ENCODE data around the gene AGBL1.

Gene AGBL1

DNA sequence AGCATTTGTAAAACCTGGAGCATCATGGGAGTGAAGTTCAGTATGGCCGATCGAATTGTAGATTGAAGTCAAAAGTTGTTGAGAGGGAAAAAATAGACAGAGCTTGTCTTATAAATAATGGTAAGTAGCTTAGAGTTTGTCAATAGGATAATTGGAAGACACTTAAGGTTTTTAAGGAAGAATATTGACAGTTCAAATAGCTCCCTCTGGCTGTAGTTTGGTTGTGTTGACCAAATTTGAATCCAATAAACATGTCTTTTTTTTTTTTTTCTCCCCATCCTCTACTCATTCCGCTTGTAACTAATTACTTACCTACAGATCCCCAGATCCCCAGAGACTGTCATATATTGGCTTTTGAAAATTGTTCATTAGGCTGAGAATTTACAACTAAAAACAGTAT lies 677.0 kb downstream of the AGBL1 start:
- DNase-seq, result no peak

DNA sequence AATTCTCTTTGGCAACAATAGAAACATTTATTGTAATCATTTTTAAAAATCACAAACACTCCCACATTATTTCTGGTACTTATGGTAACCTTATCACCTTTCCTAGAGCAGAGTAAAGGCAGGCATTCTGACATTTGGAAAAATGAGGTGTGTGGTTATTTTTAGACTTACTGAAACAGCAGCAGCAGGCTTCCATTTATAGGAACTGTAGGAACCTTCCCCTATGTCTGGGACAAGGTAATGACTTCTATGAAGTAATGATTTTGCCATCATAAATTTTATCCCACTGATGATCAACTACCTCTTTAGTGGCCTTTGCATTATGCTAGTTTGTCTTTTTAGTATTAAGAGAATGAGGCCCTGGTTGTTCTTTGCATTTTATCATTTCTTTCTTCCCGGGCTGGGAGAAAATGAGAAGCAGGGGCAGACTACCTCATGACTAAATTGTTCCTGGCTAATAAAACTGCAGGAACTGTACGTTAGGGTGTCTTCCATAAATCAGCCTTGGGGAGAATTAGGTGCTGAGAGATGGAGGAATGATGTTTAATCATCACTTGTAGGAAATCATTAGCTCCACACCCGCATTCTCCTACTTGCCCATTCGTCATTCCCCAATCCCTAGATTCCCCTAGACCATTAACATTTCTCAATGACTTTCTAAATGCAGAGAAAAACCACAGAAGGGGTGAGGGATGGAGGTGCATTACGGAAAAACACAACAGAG lies 680.3 kb downstream of the AGBL1 start:
- no peak for DNase-seq

DNA sequence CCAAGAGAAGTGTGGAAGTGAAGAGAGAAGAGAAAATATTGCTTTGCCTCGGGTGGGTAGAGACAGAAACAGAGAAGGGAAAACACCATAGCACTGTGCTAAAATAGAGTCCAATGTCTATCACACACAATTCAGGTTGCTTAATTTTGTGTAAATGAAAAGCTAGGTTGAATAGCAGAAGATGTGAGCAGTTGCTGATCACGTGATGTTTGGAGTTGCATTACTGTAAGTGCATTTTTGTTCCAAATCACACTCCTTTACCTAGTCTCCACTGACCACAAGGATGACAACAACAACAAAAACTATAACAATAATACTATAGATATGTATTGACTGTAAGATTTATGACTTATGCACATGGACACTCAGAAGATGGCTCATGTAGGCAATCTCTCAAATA lies 683.2 kb downstream of the AGBL1 start:
- no peak for DNase-seq

DNA sequence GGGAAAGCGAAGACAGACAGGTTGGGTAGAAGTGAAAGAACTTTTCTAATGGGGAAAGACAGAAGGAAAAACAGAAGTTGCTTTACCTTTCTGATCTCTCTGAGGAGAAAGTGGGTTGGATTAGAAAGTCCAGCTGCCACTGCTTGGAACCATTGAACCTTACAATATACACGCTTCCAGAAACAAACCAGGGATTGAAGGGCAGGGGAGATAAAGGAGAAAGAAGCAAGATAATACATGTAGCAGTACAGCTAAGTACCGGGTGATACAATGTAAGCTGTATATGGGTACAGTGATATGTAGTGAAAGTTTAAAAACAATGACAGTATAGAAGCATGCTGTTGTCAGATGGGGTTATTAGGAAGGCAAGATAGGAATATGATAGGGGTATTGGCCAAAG lies 684.4 kb downstream of the AGBL1 start:
- DNase-seq, result no peak

DNA sequence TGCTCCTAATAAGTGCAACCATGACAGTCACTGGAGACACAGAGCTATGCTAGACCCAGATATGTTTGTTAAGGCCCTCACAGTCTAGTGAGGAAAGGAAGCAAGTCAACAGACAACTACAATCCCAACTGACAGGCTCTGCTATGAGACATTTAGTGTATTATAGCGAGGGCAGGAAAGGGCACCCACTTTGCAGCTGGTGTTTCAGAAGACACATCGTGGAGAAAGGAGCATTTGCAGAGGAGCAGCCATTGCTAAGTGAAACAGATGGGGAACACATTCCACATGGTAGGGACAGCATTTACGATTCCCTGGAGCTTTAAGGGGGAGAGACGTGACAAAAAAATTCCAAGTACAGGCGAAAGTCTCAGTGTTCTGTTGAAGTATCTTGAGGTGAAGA lies 685.6 kb downstream of the AGBL1 start:
- DNase-seq, result no peak

DNA sequence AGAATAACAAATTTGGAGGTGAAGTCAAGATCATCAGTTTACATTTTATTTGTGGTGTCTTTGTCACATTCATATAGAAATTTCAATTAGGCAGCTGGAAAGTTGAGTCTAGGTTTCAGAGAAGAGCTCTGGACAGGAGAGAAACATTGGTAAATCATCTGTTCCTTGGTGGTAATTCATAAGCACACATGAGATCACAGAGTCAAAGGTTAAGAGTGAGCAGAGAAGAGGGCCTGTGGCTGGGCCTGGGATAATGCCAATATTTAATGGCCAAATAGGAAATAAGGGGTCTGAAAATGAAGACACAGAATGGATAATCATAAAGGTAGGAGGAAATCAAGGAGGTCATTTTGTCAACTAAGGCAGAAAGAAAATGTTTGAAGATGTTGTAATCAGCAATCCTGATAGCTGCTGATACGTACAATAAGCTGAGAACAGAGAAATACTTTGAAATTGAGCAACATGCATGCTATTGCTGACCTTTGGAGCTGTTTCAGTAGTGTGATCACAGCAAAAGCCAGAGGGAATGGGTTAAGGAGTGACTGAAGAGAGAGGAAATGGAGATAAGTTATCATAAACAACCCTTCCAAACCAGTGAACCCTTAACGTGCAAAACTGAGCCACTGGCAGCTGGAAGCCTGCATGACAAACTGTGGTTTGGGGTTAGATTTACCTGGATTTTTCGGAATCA lies 692.8 kb downstream of the AGBL1 start:
- DNase-seq, result no peak

DNA sequence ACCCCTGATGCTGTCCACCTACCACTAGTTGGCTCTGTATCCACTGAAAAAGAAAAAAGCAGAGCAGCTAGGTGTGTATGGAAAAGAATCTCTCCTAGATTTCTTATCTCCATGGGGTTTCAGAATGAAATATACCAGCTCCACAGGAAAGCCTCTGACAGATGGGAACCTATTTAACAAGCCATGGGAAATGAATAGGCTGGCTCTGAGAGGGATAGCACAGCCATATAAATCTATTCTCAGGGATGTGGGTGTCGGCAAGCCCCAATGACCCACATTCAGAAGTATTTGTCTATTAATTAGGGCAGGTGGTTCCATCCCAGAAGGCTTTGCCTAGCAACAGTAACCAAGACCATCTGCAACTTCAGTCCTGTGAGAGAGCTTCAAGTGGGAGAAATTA lies 694.1 kb downstream of the AGBL1 start:
- DNase-seq, result no peak

DNA sequence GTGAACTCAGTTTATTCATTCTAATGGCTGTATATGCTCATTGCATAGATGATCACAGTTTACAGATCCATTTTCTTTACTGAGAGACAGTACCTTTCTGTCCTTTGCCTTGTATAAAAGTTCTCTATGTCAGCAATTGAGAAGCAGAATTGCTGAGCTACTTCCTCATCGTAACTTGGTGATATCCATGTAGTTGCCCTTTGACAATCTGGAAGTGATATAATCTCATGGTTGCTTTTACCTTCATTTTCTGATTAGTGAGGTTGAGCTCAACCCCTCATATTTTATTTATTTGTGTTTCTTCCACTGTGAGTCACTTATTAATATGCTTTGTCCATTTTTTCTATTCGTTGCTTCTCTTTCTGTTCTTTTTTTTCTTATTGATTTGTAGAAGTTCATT lies 696.5 kb downstream of the AGBL1 start:
- DNase-seq, result no peak

DNA sequence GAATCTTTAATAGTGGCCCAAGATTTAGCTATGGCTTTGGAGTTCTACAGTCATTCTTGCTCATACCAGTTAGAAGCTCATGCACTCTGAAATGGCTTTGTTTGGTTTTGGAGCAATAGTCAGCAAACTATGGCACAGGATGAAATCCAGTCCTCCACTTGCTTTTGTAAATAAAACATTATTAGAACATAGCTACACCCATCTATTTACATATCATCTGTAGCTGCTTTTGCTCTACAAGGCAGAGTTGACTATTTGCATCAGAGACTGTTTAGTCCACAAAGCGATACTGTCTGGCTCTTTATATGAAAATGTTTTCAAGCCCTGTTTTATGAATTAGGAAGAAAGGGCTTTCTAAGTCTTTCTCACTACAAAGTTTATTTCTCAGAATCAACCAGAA lies 716.9 kb downstream of the AGBL1 start:
- no peak for DNase-seq

DNA sequence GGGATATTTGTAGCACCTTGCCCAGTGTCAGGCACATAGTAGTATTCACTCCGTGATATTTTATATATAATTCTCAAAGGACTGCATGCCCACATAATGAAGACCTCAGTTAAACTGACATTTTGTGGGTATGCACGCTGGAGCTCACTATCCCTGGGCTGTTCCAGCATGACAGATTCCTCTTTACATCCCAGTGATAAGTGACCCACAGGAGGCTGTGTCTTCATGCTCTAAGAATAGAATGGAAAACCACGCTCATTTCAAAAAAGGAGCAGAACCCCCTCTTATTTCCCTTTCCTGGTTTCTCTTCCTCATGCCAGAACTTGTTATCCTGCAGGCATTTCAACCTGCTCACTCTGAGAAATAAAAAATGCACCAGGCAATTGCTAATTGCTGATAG lies 717.5 kb downstream of the AGBL1 start:
- no peak for DNase-seq

DNA sequence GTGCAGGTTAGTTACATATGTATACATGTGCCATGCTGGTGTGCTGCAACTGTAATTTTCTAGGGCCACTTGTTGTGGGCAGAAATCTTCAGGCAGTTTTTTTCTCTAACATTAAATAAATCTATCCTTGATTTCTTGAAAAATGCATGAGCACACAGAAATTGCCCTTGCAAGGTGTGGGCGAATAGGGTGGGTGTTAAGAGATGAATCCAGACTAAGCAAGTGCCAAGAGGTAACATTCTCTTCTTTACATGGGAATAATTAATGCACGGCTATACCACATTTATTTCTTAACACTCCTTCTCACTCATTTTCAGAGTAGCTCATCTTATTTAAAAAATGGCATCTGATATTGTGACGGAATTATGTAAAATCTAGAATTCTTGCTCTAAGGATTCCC lies 719.6 kb downstream of the AGBL1 start:
- no peak for DNase-seq

DNA sequence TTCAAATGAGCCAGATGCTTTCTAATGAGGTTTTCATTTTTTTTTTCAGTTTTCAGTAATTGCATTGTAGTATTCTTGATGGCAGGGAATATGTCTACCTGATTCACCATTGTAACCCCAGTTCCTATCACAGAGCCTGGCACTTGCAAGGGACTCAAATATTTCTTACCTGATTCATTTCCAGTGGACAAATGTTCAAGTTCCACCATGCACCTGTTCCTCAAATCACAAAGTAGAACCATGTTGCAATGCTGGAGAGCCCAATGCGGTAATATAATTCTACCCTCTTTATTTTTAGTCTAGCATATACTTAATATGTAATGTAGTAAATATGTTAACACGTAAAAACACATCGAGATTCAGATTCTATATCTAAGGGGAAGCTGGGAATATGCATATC lies 722.6 kb downstream of the AGBL1 start:
- DNase-seq, result no peak

DNA sequence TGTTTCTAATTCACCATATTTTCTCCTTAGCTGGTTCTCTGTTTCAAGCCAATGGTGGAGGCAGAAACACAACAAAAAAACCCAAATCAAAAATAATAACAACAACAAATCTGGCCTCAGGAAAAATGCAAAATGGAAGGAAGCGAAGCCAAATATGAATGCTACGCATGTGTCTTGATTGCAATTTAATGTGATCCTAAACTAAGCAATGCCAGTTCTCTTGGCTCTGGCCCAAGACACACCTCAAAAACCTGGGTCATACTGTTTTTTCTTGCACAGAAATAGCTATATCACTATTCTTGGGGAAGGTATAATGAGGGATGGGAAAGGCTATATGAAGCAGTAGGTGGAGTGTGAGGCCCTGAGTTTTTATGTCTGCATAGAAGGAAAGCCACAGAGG lies 724.7 kb downstream of the AGBL1 start:
- DNase-seq, result no peak

DNA sequence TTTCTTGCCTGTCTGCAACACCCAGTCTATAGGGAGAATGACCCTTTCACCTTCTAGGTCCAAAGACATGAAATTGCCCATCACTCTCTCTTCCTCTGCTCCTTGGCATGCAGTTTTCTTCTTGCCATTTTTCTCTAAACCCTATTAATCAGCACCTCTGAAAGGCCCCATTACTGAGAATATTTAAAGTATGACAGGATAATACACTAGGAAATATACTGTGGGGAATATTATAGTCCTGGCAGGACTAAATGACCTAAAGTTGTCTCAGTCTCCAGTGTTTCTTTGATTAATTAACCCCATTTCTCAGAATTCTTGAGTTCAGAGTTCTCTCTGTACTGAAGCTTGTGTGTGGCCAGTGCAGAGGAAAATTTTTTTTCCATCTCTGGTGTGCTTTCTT lies 730.7 kb downstream of the AGBL1 start:
- no peak for DNase-seq

DNA sequence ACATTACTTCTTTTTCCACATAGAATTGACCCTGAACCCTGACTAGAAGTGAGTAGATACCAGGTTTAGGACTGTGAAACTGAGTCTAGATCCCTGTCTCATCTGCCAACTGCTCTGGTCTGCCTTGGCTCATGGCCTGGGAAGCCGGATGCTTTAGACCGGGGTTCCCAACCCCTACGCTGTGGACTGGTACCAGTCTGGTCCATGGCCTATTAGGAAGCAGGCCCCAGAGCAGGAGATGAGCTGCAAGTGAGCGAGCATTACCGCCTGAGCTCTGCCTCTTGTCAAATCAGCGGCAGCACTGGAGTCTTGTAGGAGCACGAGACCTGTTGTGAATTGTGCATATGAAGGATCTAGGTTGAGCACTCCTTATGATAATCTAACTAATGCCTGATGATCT lies 734.2 kb downstream of the AGBL1 start:
- no peak for DNase-seq

DNA sequence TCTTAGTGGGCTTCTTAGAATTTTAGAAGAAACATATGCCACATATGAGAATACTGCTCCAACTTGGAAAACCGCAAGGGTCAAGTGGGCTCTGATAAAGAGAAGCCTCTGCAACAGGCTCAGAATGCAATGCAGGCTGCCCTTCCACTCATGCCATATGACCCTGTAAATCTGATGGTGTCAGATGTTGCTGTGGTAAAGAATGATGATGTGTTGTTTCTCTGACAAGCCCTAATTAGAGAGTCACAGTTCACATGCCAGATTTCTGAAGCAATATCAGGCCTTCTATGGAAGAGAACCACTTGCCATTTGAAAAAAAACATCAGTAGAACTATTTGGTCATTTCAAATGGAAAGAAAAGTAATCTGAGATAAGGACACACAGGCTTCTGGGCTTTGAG lies 749.6 kb downstream of the AGBL1 start:
- no peak for DNase-seq

DNA sequence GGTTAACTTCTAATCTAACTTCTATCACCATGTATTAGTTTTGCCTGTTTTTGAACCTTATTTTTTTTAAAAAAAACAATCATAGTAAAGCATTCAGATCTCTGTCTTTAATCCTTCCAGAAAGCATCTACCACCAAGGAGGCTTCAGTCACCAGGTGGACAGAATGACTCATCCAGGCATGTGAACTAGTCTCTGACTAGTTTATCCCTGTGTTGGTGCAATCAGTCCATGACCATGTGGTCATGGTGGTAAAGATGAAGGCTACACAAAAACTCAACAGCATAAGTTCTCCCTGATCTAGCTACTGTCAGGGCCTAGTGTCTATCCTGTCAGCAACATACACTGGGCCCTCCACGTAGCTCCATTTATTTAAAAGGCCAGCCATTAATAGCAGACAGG lies 750.6 kb downstream of the AGBL1 start:
- no peak for DNase-seq

DNA sequence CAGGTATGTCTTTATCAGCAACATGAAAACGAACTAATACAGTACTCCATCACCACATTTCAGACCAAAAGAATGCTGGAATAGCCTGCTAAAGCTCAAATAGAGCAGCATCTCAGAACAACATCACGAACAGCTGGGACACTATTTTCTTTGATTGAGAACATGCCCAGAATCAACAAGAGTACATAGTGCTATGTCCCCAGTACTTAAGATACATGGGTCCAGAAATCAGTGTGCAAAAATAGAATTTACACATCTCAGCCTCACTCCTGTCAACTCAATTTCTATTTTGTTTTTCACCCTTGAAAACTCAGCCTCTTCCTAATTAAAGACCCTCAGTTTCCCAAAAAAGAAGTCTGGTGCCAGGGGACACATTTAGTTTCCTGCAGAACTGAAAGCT lies 753.9 kb downstream of the AGBL1 start:
- no peak for DNase-seq

DNA sequence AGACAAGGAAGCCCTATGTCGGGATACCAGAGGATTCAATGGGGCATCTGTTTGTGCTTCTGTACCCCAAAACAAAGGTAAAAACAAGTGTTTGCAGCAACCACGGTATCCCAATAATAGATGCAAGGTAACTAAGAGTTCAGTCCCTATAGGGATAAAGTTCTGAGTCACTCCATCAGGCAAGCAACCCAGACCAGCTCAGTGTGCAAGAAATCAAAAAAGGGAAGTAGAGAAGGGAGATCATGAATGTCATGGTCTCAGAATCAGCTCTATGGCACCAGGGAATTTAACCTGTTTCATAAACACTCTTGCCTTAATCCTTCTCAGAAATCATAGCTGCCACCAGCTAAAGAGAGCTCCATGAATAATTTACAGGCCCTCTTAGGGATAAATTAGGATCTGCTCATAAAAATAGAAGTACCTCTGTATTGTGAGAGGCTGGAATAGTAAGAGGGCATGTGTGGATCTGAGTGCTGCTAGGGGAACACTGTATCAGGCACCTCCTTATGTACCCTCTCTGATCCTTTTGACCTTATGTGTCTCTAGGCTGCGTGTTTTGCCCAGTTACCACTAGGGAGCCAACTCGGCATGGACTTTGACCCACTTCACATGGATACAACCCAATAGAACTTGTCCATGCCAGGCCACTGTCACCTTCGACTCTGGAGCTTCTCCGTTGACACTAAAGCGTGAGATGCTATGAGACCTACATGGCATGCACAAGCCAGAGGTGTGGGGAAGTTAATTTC lies 754.6 kb downstream of the AGBL1 start:
- no peak for DNase-seq

DNA sequence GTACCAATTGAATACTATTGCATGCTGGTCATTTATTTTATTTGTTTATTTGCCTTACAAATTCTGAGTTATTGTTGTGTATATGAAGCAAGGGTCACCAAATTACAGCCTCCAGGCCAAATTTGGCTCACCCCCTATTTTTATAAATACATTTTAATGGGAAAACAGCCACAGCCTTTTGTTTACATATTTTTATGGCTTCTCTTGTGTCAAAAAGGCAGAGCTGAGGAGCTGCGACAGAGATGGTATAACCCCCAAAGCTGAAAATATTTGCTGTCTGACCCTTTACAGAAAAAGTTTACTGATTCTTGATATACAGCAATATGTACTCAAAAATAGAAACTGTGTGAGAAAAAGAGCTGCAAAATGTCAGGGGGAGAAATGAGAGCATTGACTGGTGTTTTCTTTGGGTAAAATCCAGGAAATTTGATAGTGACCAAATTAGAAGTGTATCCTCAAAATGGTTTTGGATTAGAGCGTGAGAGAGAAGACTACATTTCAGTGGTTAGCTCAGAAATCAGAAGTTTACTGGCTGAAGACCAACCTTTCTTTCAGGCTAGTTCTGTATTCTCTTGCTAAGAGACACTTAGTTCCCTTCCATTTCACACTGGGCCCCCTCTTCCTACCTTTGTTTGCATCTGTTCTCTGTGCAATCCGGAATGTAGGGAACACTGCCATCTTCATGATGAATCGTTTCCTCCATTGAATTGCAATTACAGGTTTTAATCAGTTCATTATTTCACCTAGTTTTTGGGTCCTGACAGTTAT lies 757.8 kb downstream of the AGBL1 start:
- no peak for DNase-seq

DNA sequence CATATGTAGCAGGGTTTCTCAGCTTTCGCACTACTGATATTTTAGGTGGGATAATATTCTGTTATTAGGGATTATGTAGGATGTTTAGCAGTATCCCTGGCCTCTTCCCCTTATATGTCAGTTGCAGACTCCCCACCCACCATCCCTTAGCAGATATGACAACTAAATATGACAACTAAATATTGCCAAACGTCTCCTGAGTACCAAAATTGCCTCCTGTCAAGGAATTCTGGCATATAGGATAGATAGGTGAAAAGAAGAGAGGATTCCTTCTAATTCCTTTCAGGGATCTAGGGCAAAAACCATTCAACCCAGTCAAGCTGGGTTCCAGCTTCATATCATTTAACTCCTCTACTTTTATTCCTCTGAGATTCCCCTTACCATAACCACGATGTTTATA lies 759.8 kb downstream of the AGBL1 start:
- no peak for DNase-seq

DNA sequence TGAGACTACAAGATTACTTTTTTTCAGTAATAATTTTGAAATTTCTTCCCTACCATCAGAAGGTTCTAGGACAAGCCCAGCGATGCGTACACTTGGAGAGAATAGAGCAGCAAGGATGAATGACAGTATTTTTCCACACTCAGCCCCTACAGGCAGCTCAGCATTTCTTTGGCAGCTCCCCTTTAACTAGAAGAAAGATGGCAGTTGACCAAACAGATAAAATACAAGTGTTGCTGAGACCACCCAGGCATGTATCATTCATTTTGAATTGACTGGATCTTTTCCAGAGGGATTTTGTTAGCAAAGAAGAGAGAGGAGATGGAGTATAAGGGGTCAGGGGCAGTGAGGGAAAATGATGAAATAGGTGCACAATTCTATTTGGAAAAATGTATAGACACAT lies 761.3 kb downstream of the AGBL1 start:
- DNase-seq, result no peak

DNA sequence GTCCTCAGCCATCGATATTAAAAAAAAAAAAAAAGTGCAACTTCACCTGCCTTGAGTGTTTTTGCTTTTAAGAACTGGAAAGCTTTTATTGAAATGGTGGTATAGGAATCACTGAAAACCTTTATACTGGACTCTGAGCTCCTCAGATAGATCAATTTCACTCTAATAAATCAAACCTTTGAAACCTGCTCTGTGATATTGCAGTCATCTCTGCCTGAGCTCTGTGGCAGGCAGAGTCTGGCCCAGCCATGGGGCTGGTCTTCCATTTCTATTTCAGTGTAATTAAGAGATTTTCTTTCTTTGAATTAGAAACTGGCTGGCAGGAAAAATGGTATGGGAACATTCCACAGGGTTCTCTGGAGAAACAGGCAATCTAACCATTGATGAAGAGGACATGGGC lies 762.5 kb downstream of the AGBL1 start:
- no peak for DNase-seq

DNA sequence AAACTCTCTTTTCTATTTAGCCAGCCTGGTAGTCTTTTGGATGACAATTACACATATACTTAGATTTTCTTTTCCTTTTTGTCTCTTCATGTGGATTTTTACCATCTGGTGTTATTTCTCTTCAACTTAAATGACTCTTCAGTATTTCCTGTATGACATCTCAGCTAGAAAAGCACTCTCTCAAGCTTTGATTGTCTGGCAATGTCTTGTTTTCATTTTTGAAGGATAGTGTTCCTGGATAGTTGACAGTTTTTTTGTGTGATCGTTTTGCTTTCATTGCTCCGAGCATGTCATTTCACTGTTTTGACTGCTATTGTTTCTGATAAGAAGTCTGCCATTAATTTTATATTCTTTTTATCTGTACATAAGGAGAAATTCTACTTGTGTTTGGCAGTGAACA lies 766.4 kb downstream of the AGBL1 start:
- DNase-seq, result no peak

Measured in bone marrow (tissue), 2 donors.